Neuron (in vitro differentiated cells): Measurements from ENCODE around the gene GTF2IRD1.
"Not testable (repeated sequence)": the region's sequence is repeated elsewhere in the genome, so short reads cannot be mapped to it uniquely, and the experiment has no call there.

Experiments used
- H2AFZ ChIP-seq: one replicate; pipeline ENCODE4 v1.6.1; 2013; ENCODE audit warnings: low read depth, mild to moderate bottlenecking, inconsistent platforms, low read length, moderate library complexity
- H3K27me3 ChIP-seq: one replicate; pipeline ENCODE4 v1.6.1; 2013; ENCODE audit warnings: low read length; ENCODE audit not compliant: insufficient read depth
- H3K36me3 ChIP-seq: one replicate; pipeline ENCODE4 v1.6.1; 2013; ENCODE audit warnings: low read length; ENCODE audit not compliant: insufficient read depth
- H3K4me1 ChIP-seq: one replicate; pipeline ENCODE4 v1.6.1; 2013; ENCODE audit warnings: low read length; ENCODE audit not compliant: insufficient read depth
- H3K4me3 ChIP-seq: 2 replicates; pipeline ENCODE4 v1.5.1; 2013; ENCODE audit warnings: mild to moderate bottlenecking, low read length, moderate library complexity
- H3K9me3 ChIP-seq: one replicate; pipeline ENCODE4 v1.6.1; 2013; ENCODE audit warnings: low read length

GTF2IRD1 gene

DNA sequence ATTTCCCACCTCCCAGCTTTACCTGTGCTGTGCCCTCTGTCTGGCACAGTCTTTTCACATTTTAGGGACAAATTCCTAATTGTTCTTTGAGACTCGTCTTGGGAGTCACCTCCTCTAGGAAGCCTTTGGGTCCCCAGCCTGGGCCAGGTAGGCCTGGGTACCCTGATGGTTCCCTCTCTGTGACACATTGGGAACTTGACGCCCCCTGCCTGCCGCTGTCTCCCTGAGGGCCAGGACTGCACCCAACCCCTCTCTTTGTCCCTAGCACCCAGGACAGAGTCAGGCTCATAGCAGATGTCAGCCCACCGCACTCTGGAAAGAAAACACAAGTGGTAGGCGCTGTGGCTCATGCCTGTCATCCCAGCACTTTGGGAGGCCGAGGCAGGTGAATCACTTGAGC is 71.4 kb downstream of the GTF2IRD1 start:
- Histone ChIP-seq H2AFZ (no peak overlapping the region), H3K36me3 (peaks cover 48% of the 10 kb centered on the region), H3K9me3 (peaks cover 10% of the 10 kb centered on the region), H3K27me3 (no peaks in the 10 kb centered on the region), H3K4me3 (no peak overlapping the region), H3K4me1 (no peaks in the 10 kb centered on the region)

GRCh38 chr7:74525881-74526280 is 72.2 kb downstream of the GTF2IRD1 start:
- Histone ChIP-seq H3K27me3 (no peaks in the 10 kb centered on the region), H3K4me3 (no peak overlapping the region), H2AFZ (no peak overlapping the region), H3K36me3 (peaks cover 49% of the 10 kb centered on the region), H3K4me1 (no peaks in the 10 kb centered on the region), H3K9me3 (peaks cover 5% of the 10 kb centered on the region)

DNA sequence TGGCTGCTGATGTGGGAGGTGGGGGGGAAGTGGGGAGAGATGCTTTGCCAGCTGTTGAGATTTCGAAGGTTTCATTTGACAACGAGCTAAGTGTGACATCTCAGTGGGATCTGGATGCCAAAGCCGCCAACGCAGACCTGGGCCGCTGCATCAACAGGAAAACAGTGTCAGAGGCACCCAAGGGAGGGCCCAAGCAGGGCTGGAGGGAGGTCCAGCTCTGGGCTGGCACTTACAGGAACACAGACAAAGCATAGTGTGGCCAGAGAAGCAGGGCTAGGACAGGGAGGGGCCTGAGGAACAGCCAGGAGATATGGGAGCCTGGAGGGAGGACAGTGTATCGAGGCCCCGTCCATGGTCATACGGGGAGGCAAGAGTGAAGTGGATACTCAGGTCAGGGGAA is 73.1 kb downstream of the GTF2IRD1 start:
- no peak overlapping the region for H2AFZ ChIP-seq
- H3K4me3 ChIP-seq: no peak overlapping the region
- H3K9me3 ChIP-seq: no peaks in the 10 kb centered on the region
- H3K4me1 ChIP-seq: no peaks in the 10 kb centered on the region
- peaks cover 42% of the 10 kb centered on the region for H3K36me3 ChIP-seq
- no peaks in the 10 kb centered on the region for H3K27me3 ChIP-seq

DNA sequence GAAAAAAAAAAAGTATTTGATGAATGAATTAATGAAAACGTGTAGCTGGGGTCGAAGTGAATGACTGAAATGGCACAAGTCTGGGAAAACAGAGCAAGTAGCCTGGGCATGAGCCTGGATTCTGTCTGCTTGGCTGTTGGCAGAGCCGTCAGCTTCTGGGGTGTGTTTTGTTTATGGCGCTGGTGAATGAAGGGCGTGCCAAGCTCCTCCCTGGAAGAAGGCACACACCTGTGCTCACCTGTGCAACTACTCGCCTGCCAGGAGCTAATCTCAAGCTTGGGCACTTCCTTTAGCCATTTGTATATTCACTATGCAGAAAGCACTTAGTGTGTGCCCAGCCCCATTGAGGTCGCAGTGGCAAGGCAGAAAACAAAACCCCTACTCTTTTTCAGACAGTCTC is 74.1 kb downstream of the GTF2IRD1 start:
- H3K36me3 ChIP-seq: peaks cover 37% of the 10 kb centered on the region

GRCh38 chr7:74528773-74529172 is 75.1 kb downstream of the GTF2IRD1 start:
- H3K9me3 ChIP-seq, H3K4me1 ChIP-seq, H2AFZ ChIP-seq, H3K27me3 ChIP-seq, H3K4me3 ChIP-seq: not testable (repeated sequence)
- H3K36me3 ChIP-seq: peaks cover 37% of the 10 kb centered on the region

More for the DNA sequence above, 74.1 kb downstream of the GTF2IRD1 start:
- no peaks in the 10 kb centered on the region for H3K4me1 ChIP-seq
- H3K9me3 ChIP-seq: no peaks in the 10 kb centered on the region
- H2AFZ ChIP-seq: no peak overlapping the region
- no peaks in the 10 kb centered on the region for H3K27me3 ChIP-seq
- H3K4me3 ChIP-seq: no peak overlapping the region

DNA sequence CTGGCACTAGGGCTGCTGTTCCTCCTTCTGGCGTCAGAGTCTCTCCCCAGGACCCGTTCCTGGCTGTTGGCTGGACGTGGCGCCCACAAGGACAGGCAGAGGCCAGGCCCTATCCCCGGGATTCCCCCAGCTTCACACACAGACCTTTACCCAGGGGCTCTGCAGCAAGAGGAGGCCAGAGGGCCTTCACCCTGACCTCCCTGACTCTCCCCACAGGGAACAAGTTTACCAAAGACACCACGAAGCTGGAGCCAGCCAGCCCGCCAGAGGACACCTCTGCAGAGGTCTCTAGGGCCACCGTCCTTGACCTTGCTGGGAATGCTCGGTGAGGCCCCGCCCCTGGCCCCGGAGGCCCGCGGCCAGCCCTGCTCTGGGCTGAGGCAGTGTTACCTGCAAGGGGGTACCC is 82.2 kb downstream of the GTF2IRD1 start:
- no peak overlapping the region for H2AFZ ChIP-seq
- H3K36me3 ChIP-seq: peaks cover 52% of the 10 kb centered on the region
- H3K4me3 ChIP-seq: no peak overlapping the region
- H3K4me1 ChIP-seq: no peaks in the 10 kb centered on the region
- H3K27me3 ChIP-seq: no peaks in the 10 kb centered on the region
- H3K9me3 ChIP-seq: no peaks in the 10 kb centered on the region

- not testable (repeated sequence) for H2AFZ ChIP-seq, H3K4me3 ChIP-seq, H3K27me3 ChIP-seq, H3K4me1 ChIP-seq
- peaks cover 13% of the 10 kb centered on the region for H3K9me3 ChIP-seq
- peaks cover 61% of the 10 kb centered on the region for H3K36me3 ChIP-seq
These were observed 88.2 kb downstream of the GTF2IRD1 start for GRCh38 chr7:74541937-74542336.

DNA sequence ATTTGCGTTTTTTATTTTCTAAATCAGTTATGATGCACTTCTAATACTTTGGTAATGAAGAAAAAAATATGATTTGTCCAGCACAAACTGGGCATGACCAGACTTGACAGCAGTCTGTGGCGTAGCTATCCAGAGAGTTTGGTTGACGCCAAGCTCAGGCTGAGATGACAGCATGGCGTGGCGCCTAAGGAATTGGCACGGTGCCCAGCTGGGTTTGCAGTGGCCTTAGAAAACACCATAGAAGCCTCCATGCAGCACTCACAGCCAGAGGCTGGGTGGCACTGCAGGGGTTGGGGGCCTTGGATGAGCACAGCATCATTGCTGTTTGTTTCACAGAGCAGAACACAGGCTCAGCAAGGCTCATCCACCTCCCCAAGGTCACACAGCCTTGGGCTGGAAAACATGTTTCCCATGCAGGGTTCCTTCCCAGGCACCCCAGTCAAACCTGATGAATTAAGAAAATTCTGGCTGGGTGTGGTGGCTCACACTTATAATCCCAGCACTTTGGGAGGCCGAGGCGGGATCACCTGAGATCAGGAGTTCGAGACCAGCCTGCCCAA is 88.9 kb downstream of the GTF2IRD1 start:
- no peak overlapping the region for H3K4me3 ChIP-seq
- H3K36me3 ChIP-seq: peaks cover 61% of the 10 kb centered on the region
- H3K4me1 ChIP-seq: no peaks in the 10 kb centered on the region
- no peak overlapping the region for H2AFZ ChIP-seq
- peaks cover 13% of the 10 kb centered on the region for H3K9me3 ChIP-seq
- no peaks in the 10 kb centered on the region for H3K27me3 ChIP-seq

DNA sequence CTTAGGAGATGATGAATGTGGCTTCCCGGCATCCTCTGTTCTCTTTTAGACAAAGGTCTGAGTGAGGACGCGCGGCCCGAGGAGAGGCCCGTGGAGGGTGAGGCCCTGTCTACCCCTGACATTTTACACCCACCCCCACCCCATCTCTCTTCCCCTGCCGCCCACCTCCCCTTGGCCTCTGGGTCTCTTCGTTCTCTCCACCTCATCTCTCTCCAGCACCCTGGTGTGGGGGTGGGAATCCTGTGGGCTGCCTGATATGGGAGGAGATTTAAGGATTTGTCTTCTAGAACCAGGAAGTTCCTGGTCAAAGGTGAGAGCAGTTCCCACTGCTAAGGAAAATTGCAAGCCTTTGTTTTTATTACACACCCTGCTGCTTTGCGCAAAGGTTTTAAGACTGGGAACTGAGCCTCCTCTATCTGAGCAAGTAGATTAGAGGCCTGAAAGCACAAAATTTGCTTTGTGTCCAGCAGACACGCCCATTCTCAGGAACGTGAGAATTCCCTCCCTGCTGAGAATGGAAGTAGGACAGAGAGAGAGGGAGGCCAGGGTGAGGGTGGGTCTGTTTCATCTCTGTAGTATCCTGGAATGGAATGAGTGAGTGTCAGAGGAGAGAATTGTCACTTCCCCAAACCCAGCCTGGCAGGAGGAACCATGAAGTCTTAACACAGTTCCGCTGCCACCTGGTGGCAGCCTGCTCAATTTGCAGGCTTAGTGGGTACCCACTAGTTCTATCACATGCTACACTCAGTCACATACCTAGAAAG is 91.2 kb downstream of the GTF2IRD1 start:
- Histone ChIP-seq H3K4me1 (no peaks in the 10 kb centered on the region), H3K27me3 (no peaks in the 10 kb centered on the region), H3K36me3 (peaks cover 56% of the 10 kb centered on the region), H2AFZ (no peak overlapping the region), H3K9me3 (peaks cover 13% of the 10 kb centered on the region), H3K4me3 (no peak overlapping the region)

DNA sequence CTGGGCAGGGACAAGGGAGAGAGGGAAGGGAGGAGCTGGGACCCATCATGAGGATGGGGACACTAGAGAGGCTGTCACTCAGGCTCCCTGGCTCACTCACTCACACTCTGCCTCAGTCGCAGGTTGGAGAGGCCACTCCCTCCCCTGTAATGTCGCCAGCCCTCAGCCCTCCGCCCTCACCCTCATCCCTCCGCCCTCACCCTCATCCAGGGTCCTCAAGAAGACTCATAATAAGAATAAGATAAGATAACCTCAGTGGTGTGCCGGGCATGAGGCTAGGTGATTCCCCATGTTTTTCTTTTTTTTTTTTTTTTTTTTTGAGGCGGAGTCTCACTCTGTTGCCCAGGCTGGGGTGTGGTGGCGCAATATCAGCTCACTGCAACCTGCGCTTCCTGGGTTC is 92.2 kb downstream of the GTF2IRD1 start:
- H3K36me3 ChIP-seq: peaks cover 54% of the 10 kb centered on the region
- peaks cover 13% of the 10 kb centered on the region for H3K9me3 ChIP-seq
- no peaks in the 10 kb centered on the region for H3K27me3 ChIP-seq
- no peak overlapping the region for H3K4me3 ChIP-seq
- no peaks in the 10 kb centered on the region for H3K4me1 ChIP-seq
- H2AFZ ChIP-seq: no peak overlapping the region

GRCh38 chr7:74553596-74554012 is 99.9 kb downstream of the GTF2IRD1 start:
- not testable (repeated sequence) for H3K9me3 ChIP-seq, H3K27me3 ChIP-seq, H3K4me3 ChIP-seq, H2AFZ ChIP-seq, H3K4me1 ChIP-seq
- H3K36me3 ChIP-seq: peaks cover 28% of the 10 kb centered on the region

DNA sequence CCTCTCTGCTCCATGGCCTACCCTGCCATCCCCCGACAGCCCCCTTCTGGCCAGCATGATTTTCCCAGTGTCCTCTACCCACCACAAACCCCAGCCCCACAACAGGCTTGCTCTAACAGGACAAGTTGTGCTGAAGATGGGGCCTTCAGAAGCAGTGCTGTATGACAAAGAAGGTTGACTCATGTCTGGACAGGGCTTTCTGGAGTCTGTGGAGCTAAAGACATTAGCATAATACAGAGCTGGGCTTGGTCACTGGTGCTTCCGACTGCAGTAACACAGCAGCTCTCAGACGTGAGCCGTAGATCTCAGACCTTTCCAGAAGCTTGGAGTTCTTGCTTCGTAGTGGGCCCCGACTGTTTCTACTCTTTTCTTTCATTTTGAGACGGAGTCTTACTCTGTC is 100.5 kb downstream of the GTF2IRD1 start:
- Histone ChIP-seq H3K9me3 (no peaks in the 10 kb centered on the region), H2AFZ (no peak overlapping the region), H3K36me3 (peaks cover 28% of the 10 kb centered on the region), H3K27me3 (no peaks in the 10 kb centered on the region), H3K4me1 (no peaks in the 10 kb centered on the region), H3K4me3 (no peak overlapping the region)

DNA sequence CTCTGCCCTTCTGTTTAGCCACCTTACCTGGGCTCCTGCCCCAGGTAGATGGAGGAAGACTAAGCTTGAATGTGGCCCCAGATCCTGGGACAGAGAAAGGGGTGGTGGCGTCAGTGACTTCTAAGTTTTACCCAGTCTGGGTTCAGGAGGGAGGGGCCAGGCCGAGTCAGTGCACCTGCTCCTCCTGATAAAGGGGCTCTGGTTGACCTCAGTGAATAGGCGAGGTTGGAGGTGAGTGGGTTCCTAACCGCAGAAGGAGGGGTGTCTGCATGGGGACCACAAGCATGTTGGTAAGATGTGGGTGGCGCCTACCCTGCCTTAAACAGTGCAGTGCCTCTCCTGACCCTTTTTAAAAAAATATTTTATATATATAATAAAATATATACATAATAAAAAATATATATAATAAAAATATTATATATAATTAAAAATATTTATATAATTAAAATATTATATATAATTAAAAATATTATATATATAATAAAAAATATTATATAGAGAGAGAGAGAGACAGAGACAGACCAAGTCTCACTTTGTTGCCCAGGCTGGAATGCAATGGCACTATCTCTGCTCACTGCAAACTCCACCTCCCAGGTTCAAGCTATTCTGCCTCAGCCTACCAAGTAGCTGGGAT is 106.5 kb downstream of the GTF2IRD1 start:
- no peak overlapping the region for H3K4me3 ChIP-seq
- H3K36me3 ChIP-seq: peaks cover 45% of the 10 kb centered on the region
- H2AFZ ChIP-seq: no peak overlapping the region
- no peaks in the 10 kb centered on the region for H3K27me3 ChIP-seq
- H3K9me3 ChIP-seq: no peaks in the 10 kb centered on the region
- no peaks in the 10 kb centered on the region for H3K4me1 ChIP-seq
